BLaER1 treated with 17β-estradiol and CSF1 and Interleukin-3, amounts not matched to agents 10 nM and 100 nM (cell line): ENCODE measurements around the gene KCNT1.
A peak's percentile ranks its signal among the peaks of the same experiment; 100 is the strongest.

ENCODE experiments used
- H3K27ac ChIP-seq, 11 experiments: shearing (Covaris generic); formaldehyde crosslinking; 2 replicates each; pipeline ENCODE4 v1.8.1; 2022
- H3K27me3 ChIP-seq, 11 experiments: shearing (Covaris generic); formaldehyde crosslinking; 2 replicates each; pipeline ENCODE4 v1.8.1; 2022
- H3K36me3 ChIP-seq, 11 experiments: shearing (Covaris generic); formaldehyde crosslinking; 2 replicates each; pipeline ENCODE4 v1.8.1; 2022
- H3K4me1 ChIP-seq, 10 experiments: shearing (Covaris generic); formaldehyde crosslinking; 2 replicates each; pipeline ENCODE4 v1.8.1; 2022
- H3K4me2 ChIP-seq, 11 experiments: shearing (Covaris generic); formaldehyde crosslinking; 2 replicates each; pipeline ENCODE4 v1.8.1; 2022
- H3K4me3 ChIP-seq, 10 experiments: shearing (Covaris generic); formaldehyde crosslinking; 2 replicates each; pipeline ENCODE4 v1.8.1; 2022
- H3K9ac ChIP-seq, 11 experiments: shearing (Covaris generic); formaldehyde crosslinking; 2 replicates each; pipeline ENCODE4 v1.8.1; 2022
- H3K9me3 ChIP-seq, 11 experiments: shearing (Covaris generic); formaldehyde crosslinking; replicated peaks in 1 of 11; 2 replicates each; pipeline ENCODE4 v1.8.1; 2022
- H4K20me1 ChIP-seq, 11 experiments: shearing (Covaris generic); formaldehyde crosslinking; 2 replicates each; pipeline ENCODE4 v1.8.1; 2022
- Cebpa-rat ChIP-seq, 11 experiments: shearing (Covaris generic); IDR thresholded peaks; 2 replicates each; pipeline ENCODE4 v1.8.1; 2022

KCNT1 gene

DNA sequence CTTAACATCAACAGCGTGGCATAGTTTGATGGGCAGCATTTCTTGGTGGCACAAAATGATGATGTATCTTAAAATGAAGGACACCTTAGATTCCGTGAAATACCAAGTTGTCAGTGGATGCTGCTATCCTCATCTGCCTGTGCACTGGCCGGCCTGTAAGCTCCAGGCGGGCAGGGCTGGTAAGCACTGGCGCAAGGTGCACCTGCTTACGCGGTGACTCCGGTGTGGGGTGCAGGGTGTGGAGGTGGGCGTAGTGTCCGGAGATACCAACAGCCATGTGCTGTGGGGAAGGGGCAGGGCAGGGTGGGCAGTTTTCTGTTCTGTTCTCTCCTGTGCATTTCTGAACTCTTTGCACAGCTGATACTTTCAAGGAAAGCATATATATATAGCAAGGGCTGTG lies 101.5 kb downstream of the KCNT1 start:
- Histone ChIP-seq H3K4me1 (peaks cover 13 to 52% (median 37%) of the 10 kb centered on the region in 10 experiments), H3K4me3 (no peak overlapping the region), H3K36me3 (peaks cover 0 to 9% (median 0%) of the 10 kb centered on the region in 11 experiments; a peak in 5 of 22 replicates), H3K27ac (no peak overlapping the region), H3K9me3 (peaks cover 0 to 3% (median 0%) of the 10 kb centered on the region in 11 experiments; a peak in 1 of 22 replicates), H3K27me3 (no peaks in the 10 kb centered on the region), H3K4me2 (no peak overlapping the region), H4K20me1 (peaks cover 0 to 45% (median 27%) of the 10 kb centered on the region in 11 experiments; a peak in 17 of 22 replicates), H3K9ac (no peak overlapping the region)
- no peak for TF ChIP-seq Cebpa-rat (IDR thresholded peaks at IDR 0.05)

- Histone ChIP-seq H3K9me3 (peaks cover 0 to 3% (median 0%) of the 10 kb centered on the region in 11 experiments; a peak in 1 of 22 replicates), H3K27me3 (no peaks in the 10 kb centered on the region), H3K4me1 (peaks cover 13 to 52% (median 37%) of the 10 kb centered on the region in 10 experiments), H3K4me2 (peak overlapping the region in 10 of 11 experiments; percentile 36 to 92 (median 84); a peak in 19 of 22 replicates), H3K27ac (no peak overlapping the region), H3K9ac (no peak overlapping the region), H3K36me3 (peaks cover 1 to 23% (median 12%) of the 10 kb centered on the region in 11 experiments; a peak in 20 of 22 replicates), H3K4me3 (no peak overlapping the region), H4K20me1 (peaks cover 0 to 50% (median 30%) of the 10 kb centered on the region in 11 experiments; a peak in 17 of 22 replicates)
- no peak for TF ChIP-seq Cebpa-rat (IDR thresholded peaks at IDR 0.05)
These were observed 102.8 kb downstream of the KCNT1 start for GRCh38 chr9:135804581-135805421.

DNA sequence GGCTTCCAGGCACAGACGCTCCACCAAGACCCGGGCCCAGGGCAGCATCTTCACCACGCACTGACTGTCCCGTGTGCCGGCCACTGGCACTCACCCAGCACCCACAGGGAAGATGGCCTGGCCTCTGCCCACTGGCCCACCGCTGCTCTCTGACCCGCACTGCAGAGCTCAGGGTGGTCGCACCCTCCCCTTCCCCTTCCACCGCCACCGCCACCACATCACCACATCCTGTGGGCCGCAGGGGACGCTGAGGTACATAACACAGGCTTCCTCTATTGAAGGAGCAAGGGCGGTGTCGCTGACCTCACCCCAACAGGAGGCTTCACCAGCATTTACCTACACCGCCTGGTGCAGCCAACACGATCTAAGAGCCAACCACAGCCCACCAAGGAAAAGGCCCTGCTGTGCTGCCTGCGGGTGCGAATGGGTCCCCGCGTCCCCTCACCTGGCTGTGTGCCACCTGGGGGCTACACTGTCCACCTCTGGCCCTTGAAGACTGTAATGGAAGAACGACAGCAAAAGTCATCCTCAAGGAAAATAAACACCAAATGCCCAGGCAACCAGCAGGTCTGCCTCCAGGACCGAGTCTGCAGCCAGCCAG lies 103.5 kb downstream of the KCNT1 start:
- TF ChIP-seq Cebpa-rat (IDR thresholded peaks at IDR 0.05), result no peak
- Histone ChIP-seq H3K36me3 (peaks cover 8 to 30% (median 19%) of the 10 kb centered on the region in 11 experiments), H3K9me3 (peaks cover 0 to 3% (median 0%) of the 10 kb centered on the region in 11 experiments; a peak in 1 of 22 replicates), H3K27ac (no peak overlapping the region), H3K9ac (no peak overlapping the region), H3K4me3 (no peak overlapping the region), H3K4me2 (peak overlapping the region; percentile 34 to 92 (median 83)), H4K20me1 (peaks cover 0 to 50% (median 32%) of the 10 kb centered on the region in 11 experiments; a peak in 17 of 22 replicates), H3K4me1 (peaks cover 13 to 45% (median 34%) of the 10 kb centered on the region in 10 experiments), H3K27me3 (no peaks in the 10 kb centered on the region)

DNA sequence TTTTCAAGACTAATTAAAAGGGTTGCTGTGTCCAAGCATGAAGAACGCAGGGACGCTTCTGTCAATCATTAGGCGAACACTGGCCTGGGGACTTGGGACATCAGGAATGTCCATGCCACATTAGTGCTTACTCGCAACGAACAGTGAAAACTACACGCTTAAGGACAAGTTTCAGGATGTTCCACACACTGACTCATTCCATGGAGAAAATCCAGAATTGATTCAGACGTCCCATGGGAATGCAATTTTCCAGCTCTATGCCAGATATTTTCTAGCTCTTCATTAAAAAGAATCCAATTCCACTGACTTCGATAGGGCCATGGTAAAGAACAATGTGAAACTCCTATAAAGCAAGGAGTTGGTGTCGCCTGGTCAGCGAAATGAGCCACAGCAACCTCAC lies 107.2 kb downstream of the KCNT1 start:
- TF ChIP-seq Cebpa-rat (IDR thresholded peaks at IDR 0.05), result no peak
- Histone ChIP-seq H3K4me1 (peaks cover 9 to 38% (median 22%) of the 10 kb centered on the region in 10 experiments), H3K36me3 (peaks cover 44 to 67% (median 56%) of the 10 kb centered on the region in 11 experiments), H3K27ac (no peak overlapping the region), H3K27me3 (no peaks in the 10 kb centered on the region), H3K4me3 (no peak overlapping the region), H3K9ac (no peak overlapping the region), H3K9me3 (no peaks in the 10 kb centered on the region), H3K4me2 (no peak overlapping the region), H4K20me1 (peaks cover 0 to 71% (median 33%) of the 10 kb centered on the region in 11 experiments; a peak in 17 of 22 replicates)

DNA sequence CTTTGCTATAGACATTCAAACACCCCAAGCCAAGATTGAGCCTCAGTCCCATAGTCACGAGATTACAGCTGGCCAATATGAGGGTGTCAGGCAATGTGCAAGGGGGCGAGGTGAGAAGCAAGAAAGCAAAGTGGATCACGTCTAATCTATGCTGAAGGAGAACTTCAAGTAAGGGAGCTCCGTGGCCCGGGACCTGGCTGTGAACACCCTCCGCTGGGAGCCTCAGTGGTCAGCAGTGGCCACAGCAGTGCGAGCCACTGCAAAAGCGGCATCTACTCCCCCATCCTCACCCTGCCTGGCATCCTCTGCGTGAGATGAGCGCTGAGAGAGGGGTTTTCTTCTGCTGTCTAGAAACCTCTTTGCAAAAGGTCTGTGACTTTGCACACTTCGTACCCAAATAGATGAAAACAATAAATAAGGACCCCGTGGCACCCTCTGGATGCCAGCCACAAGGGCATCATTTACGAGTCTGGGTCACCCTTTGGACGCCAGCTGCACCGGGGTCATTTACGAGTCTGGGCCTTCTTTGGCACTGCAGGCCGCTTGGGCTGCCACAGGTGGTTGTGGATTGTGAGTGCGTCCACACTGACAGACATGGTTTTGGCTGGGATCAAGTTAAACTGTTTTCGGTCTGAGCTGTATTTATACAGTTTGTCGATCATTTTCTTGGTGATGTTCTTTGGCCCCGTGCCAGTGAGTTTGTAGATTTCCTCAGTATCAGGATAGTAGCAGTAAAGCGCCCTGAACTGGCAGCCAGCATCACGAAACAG lies 109.0 kb downstream of the KCNT1 start:
- H3K36me3 ChIP-seq, result peaks cover 62 to 85% (median 74%) of the 10 kb centered on the region in 11 experiments
- H3K27ac ChIP-seq, result no peak overlapping the region
- no peaks in the 10 kb centered on the region for H3K27me3 ChIP-seq

GRCh38 chr9:135811801-135812200 lies 109.8 kb downstream of the KCNT1 start:
- no peak overlapping the region for H3K27ac ChIP-seq
- no peak for TF ChIP-seq Cebpa-rat (IDR thresholded peaks at IDR 0.05)
- peaks cover 0 to 14% (median under 1%) of the 10 kb centered on the region in 10 experiments; a peak in 6 of 20 replicates for H3K4me1 ChIP-seq
- H4K20me1 ChIP-seq, result peaks cover 0 to 61% (median 16%) of the 10 kb centered on the region in 11 experiments; a peak in 16 of 22 replicates
- no peak overlapping the region for H3K9ac ChIP-seq
- H3K4me2 ChIP-seq, result no peak overlapping the region
- no peaks in the 10 kb centered on the region for H3K9me3 ChIP-seq
- no peak overlapping the region for H3K4me3 ChIP-seq
- H3K27me3 ChIP-seq, result no peaks in the 10 kb centered on the region
- H3K36me3 ChIP-seq, result peaks cover 70 to 93% (median 82%) of the 10 kb centered on the region in 11 experiments

More for the DNA sequence above, 109.0 kb downstream of the KCNT1 start:
- H4K20me1 ChIP-seq, result peaks cover 0 to 60% (median 19%) of the 10 kb centered on the region in 11 experiments; a peak in 16 of 22 replicates
- no peak for TF ChIP-seq Cebpa-rat (IDR thresholded peaks at IDR 0.05)
- H3K9me3 ChIP-seq, result no peaks in the 10 kb centered on the region
- H3K9ac ChIP-seq, result no peak overlapping the region
- H3K4me2 ChIP-seq, result no peak overlapping the region
- H3K4me1 ChIP-seq, result peaks cover 1 to 20% (median 6%) of the 10 kb centered on the region in 10 experiments
- no peak overlapping the region for H3K4me3 ChIP-seq

GRCh38 chr9:135812961-135813360 lies 111.0 kb downstream of the KCNT1 start:
- Histone ChIP-seq H4K20me1 (peaks cover 0 to 54% (median 16%) of the 10 kb centered on the region in 11 experiments; a peak in 14 of 22 replicates), H3K4me1 (peaks cover 0 to 13% (median 0%) of the 10 kb centered on the region in 10 experiments; a peak in 3 of 20 replicates), H3K27me3 (no peaks in the 10 kb centered on the region), H3K4me2 (no peak overlapping the region), H3K36me3 (peaks cover 82 to 100% (median 91%) of the 10 kb centered on the region in 11 experiments), H3K9me3 (no peaks in the 10 kb centered on the region), H3K4me3 (no peak overlapping the region), H3K9ac (no peak overlapping the region), H3K27ac (no peak overlapping the region)
- no peak for TF ChIP-seq Cebpa-rat (IDR thresholded peaks at IDR 0.05)

DNA sequence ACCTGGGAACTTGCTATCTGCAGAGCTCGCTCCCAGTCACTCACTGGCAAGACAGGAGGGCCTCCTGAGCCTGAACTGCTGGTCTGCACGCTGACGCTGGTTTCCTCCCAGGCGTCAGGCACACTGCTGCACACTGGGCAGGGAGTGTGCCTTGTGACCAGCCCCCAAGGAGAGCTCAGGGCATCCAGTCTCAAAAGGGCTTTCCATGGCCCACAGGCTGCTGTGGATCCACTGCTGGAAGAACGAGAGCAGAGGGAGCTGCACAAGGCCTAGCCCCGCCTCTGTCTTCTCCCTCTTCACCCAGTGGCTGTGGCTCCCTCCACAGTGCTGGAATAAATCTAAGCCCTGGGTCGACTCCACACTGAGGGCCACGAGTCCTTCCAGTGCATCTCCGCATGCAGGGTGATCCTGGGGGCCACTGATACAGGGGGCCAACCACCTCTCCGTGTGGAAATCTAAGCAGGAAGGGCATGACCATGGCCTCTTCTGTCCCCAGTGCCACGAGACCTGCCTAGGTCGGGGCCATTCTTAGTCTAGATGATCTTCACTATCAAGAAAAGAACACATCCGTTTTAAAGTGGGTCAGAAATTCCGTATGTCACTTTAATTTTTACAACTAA lies 111.8 kb downstream of the KCNT1 start:
- TF ChIP-seq Cebpa-rat (IDR thresholded peaks at IDR 0.05), result no peak
- H4K20me1 ChIP-seq, result peaks cover 0 to 62% (median 16%) of the 10 kb centered on the region in 11 experiments; a peak in 14 of 22 replicates
- peaks cover 0 to 13% (median 0%) of the 10 kb centered on the region in 10 experiments; a peak in 3 of 20 replicates for H3K4me1 ChIP-seq
- H3K9ac ChIP-seq, result no peak overlapping the region
- no peak overlapping the region for H3K4me3 ChIP-seq
- H3K36me3 ChIP-seq, result peaks cover 90 to 100% (median 99%) of the 10 kb centered on the region in 11 experiments
- no peaks in the 10 kb centered on the region for H3K9me3 ChIP-seq
- H3K27ac ChIP-seq, result no peak overlapping the region
- no peak overlapping the region for H3K4me2 ChIP-seq
- no peaks in the 10 kb centered on the region for H3K27me3 ChIP-seq
